Ramos (cell line): ENCODE measurements around the gene NEUROG3.
"Not testable (repeated sequence)": the region's sequence is repeated elsewhere in the genome, so short reads cannot be mapped to it uniquely, and the experiment has no call there.

Source experiments
- in situ Hi-C: fragments of 300-500 bp; cut with MboI; formaldehyde crosslinking; loops from one replicate; pipeline ENCODE4 v1.14.3; 2022; ENCODE audit warnings: low sequenced_read_pairs; ENCODE audit not compliant: unreplicated experiment

NEUROG3 gene

GRCh38 chr10:69572159-69573055 is 815 bp downstream of the NEUROG3 start:
- in situ Hi-C loops: no loop called here

DNA sequence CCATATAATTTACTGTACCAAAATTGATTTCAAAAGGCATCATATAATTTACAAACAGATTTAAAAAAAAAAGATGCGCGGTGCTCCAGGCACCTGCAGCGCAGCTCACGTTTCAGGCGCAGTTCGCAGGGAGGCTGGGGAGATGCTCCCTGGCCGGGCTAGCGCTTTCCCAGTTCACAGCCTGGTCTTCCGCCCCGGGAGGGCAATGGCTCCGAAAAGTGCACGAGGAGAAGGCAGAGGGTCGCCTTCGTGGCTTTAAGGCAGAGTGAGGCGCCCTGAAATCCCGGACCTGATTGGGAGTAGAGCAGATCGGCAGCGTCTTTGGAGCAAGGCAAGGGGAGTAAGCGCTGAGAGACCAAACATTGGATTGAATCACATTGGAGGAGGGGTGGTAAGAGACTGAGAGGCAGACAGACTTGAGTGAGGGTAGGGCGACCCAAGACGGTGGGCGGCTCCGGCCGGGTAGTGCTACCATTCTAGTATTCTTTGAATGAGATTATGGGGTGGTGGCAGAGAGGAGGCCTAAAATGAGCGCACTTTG is 1.5 kb downstream of the NEUROG3 start:
- in situ Hi-C loops: no loop called here

DNA sequence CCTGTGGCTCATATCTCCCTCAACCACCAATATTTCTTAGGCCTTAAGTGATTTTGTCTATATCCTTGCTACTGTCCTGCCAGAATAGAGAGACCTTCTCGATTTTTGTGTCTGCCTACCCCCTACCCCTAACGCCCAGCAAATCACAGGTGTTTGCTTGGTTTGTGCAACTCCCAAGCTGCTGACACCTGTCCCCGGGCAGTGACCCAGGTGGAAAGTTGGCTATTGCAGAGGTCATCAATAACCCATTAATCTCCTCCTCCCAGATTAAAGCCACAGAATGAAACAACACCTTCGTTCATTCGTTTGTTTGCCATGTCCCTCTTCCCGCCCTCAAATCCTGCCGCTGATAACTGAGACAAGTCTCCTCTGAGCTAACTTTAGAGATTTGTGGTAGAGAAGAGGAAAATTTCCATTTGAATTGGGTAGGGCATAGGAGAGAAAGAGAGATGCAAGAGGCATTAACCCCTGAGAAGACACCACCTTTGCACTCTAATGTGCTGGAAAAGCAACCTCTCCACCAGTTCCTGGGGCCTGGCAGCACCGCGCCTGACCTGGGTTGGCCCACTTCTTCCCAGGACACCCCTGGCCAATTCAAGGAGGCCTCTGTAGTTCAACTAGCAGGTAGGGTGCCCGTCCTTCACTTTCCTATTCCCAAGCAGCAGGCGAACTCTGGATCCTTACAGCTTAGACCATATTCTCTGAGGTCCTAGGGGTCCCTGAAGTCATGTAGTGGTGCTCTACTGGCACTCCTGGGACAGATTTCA is 3.0 kb downstream of the NEUROG3 start:
- in situ Hi-C loops: no loop called here

DNA sequence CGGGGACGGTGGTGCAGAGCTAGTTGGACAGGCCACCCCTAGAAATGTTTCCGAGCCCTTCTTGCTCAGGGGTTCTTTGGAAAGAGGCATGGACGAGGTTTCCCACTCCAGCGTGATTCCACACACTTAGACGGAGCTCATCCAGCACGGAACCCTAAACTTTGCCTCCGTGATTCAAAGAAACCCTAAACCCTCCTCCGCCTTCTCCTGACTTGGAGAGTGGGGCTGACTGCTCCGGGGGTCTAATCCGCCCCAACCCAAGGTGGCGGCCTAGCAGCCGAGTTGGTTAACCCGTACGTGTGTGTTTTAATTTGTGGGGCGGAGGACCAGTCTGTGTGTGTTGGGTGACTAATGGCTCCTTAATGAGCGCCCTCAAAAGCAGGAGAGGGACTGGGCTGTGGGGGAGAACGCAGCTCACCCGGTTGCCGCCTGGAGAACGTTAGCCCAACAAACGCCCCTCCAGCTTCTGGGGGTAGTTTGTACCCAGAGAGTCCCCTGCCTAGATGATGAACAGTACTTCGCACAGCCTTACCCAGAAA is 3.8 kb downstream of the NEUROG3 start:
- in situ Hi-C loops: no loop called here

- in situ Hi-C loops: no loop called here
These were observed 4.5 kb downstream of the NEUROG3 start for GRCh38 chr10:69568472-69569395.

DNA sequence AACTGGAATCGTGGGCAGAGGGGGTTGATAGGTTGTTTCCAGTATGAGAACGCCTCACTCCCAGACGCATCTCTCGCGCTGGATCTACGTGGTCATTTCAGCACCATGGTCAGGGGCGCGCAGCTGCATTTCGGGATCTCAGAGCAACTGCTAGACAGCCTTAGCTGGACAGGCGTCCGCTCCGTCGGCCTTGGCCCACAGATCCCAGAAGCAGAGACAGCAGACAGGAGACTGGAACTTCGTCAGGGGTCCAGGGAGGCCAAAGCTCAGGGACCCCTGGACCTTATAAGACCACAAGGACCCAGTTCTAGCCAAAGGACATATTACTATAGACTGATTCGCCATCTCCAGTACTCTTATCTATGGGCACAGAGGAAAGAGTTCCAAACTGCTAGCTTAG is 5.3 kb downstream of the NEUROG3 start:
- in situ Hi-C loops: no loop called here

DNA sequence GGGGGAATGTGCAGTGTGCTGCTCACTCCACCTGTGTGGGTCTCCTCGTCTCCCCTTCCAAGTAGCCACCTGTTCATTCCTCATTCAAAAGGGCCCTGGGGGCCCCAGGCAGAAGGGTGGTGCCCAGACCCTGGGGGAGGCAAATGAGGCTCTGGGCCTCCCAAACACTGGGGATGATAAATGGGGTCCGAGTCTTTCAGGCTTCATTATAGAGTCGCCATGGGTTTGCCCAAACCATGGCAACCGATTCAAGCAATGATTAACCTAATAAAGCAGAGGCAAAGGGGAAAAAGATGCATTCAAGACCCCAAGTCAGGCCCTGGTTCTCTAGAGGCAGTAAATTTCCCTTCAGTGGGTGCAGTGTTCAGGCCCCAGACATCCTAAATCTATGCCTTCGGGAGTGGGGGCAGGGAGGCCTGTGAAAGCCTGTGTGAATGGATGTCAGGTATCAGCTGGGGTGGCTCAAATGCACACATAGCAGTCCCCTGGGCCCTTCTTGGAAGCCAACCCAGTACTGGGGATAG is 10.4 kb downstream of the NEUROG3 start:
- in situ Hi-C loops: no loop called here

DNA sequence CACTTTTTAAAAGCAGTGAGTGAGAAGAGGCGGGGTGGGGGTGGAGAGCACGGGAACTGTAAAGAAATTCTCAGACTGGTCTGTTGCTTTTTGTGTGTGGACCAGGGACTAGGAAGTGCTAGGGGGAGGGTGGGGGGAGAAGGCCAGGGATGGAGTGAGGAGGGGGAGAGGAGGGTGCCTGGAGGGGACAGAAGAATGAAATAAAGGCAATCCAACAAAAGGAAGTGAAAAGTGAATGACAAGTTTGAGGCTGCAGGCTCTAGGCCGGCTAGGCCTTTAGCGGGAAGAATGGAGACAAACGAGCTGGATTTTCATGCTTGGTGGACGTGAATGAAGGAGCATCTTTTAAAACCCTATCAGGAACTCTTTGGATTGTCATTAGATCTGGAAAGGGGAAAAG is 13.7 kb downstream of the NEUROG3 start:
- in situ Hi-C loops: no loop called here

GRCh38 chr10:69558559-69558958 is 14.7 kb downstream of the NEUROG3 start:
- in situ Hi-C loops: no loop called here

DNA sequence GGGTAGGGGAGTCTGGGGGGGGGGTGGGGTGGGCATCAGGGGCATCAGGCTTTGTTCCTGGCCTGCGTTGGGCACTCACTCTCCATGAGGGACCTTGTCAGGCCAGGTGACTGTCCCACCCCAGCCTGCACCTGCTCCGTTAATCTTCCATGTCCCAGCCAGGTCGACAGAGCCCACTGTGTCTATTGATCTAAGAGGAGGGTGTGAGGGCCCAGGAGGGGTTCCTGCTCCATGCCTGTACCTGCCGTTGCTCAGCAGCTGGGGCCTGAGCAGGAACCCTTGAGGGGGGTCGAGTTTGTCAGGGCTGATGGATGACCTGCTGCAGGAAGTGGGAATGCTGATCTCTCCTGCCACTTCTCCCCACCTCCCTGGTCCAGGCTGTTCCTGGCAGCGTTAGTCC is 18.6 kb downstream of the NEUROG3 start:
- in situ Hi-C loops: no loop called here

- in situ Hi-C loops: no loop called here
These were observed 19.9 kb downstream of the NEUROG3 start for GRCh38 chr10:69553328-69553727.

DNA sequence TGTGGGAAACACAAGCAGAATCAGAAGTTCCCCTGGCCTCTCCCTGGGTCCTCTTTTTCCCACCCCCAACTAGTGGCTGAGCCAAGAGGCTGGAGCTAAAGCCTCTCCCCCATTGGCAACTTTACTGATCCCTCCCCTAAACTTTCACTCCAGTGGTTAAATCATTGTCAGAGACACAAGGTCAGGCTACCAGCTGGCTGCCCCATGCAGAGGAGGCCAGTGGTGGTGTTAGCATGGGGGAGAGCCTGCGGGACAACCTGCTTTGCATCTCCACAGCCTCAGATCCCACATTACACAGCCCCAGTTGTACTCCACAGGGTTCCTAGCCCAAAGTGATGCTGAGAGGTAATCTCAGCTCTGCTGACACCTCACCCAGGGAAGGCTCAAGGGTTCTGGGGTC is 21.0 kb downstream of the NEUROG3 start:
- in situ Hi-C loops: no loop called here

- in situ Hi-C loops: no loop called here
These were observed 23.3 kb downstream of the NEUROG3 start for GRCh38 chr10:69549959-69550358.

DNA sequence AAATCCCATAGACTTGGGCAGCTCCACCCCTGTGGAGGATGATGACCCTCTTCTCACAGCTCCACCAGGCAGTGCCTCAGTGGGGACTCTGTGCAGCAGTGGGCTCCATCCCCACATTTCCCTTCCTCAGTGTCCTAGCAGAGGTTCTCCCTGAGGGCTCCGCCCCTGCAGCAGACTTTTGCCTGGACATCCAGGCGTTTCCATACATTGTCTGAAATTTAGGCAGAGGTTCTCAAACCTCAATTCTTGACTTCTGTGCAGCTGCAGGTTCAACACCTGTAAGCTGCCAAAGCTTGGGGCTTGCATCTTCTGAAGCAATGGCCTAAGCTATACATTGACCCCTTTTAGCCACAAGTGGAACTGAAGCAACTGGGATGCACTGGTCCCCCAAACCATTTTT is 31.8 kb downstream of the NEUROG3 start:
- in situ Hi-C loops: no loop called here

DNA sequence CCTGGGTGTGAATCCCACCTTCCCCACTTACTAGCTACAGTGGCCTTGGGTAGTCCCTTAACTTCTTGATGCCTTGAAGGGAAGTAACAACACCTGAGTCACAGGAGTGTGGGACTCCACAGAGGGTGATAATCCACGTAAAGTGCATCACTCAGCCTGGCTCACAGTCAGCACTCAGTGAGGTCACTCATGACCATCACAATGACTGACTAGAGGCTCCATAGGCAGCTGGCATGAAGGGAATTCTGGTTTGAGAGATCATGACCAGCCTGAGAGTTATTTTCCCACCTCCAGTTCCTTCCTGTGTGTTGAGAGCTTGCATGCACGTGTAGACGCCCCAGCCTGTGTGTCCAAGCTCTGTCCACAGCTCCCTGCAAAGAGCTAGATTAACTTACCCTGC is 34.8 kb downstream of the NEUROG3 start:
- in situ Hi-C loops: no loop called here

GRCh38 chr10:69537449-69537848 is 35.8 kb downstream of the NEUROG3 start:
- in situ Hi-C loops: no loop called here

DNA sequence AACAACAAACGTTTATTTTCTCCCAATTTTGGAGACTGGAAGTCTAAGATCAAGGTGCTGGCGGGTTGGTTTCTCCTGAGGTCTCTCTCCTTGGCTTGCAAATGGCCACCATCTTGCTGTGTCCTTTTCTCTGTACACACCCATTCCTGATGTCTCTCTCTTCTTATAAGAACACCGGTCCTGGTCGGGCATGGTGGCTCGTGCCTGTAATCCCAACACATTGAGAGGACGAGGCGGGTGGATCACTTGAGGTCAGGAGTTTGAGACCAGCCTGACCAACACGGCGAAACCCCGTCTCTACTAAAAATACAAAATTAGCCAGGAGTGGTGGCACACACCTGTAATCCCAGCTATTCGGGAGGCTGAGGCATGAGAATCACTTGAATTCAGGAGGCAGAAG is 36.7 kb downstream of the NEUROG3 start:
- in situ Hi-C loops: not testable (repeated sequence)

DNA sequence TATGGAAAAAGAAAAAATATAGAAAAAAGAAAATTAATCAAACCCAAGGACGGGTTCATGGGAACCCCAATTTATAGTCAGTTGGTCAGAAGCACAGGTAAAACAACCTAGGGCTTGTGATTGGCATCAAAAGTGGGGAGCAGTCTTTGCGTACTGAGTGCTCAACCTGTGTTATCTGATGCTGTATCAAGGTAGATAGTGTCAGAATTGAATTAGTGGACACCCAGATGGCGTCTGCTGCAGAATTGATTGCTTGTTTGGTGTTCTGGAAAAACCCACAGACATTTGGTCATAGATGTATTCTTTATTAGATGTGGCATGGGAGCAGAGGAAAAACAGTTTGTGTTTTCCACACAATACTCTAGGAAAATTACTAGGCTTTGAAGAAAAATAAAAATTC is 39.6 kb downstream of the NEUROG3 start:
- in situ Hi-C loops: no loop called here

- in situ Hi-C loops: no loop called here
These were observed 45.3 kb downstream of the NEUROG3 start for GRCh38 chr10:69527961-69528360.
